Omental fat pad (tissue), 4 donors: ENCODE data around the gene ZBTB18. TPM values are rescaled to one million over a fixed set of nuclear protein-coding genes. Genes with fewer than 3 reads are reported as not detected.
"Not testable (repeated sequence)": the region's sequence is repeated elsewhere in the genome, so short reads cannot be mapped to it uniquely, and the experiment has no call there.

ENCODE experiments used
- ATAC-seq: fragments of 150-250 bp; one replicate; pipeline ENCODE4 v1.9.1; 2016; ENCODE audit warnings: mild to moderate bottlenecking, moderate library complexity; ENCODE audit not compliant: low FRiP score
- DNase-seq: peaks from one replicate; pipeline ENCODE4 v3.0.0-alpha.2; 2019; ENCODE audit warnings: low spot score
- total RNA-seq, 4 donors: library from RNA; depleted of rRNA; stranded (reverse); fragments of >200 nt; gene quantifications; one replicate each; pipeline ENCODE4 v1.1.0, GENCODE V29; 2016
- TF ChIP-seq, protein P1 (sequence below), 3 donors: fragments of 450-650 bp; IDR thresholded peaks; one replicate each; pipeline ENCODE4 v1.5.1; 2016 to 2017; ENCODE audit warnings: antibody characterized with exemption in 3 of 3, mild to moderate bottlenecking in 3 of 3, moderate library complexity in 2 of 3

Gene ZBTB18
- total RNA-seq, 4 donors from 2014 or later = 7.0 to 24.7 (median 10.6) TPM

DNA sequence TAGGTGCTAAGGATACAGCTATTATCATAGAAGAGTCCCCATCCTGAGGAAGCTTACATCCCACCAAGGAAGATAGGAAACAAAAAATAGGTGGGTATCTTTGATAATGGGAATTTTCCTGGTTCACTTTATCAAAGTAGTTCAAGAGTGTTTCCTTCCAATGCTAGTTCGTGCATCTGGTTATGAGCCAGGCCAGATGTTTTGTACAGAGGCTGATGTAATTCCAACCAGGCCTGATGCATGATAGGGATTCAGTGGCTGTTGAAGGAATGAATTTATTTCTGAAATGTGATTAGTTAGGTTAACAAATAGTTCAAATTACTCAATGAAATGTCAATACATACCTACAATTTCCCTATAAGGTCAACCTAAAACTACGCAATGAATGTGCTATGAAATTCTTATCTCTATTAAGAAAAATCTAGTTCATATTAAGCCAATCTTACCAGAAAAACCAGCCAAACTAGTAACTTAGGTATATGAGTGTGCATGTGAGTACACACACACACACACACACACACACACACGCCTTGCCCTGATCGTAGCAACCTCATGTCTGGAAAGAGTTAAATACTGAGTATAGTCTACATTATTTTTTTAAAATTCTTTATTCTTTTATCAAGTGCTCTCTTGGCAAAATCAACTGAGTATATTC, 9.5 kb upstream of the ZBTB18 start:
- TF ChIP-seq, protein P1, sequence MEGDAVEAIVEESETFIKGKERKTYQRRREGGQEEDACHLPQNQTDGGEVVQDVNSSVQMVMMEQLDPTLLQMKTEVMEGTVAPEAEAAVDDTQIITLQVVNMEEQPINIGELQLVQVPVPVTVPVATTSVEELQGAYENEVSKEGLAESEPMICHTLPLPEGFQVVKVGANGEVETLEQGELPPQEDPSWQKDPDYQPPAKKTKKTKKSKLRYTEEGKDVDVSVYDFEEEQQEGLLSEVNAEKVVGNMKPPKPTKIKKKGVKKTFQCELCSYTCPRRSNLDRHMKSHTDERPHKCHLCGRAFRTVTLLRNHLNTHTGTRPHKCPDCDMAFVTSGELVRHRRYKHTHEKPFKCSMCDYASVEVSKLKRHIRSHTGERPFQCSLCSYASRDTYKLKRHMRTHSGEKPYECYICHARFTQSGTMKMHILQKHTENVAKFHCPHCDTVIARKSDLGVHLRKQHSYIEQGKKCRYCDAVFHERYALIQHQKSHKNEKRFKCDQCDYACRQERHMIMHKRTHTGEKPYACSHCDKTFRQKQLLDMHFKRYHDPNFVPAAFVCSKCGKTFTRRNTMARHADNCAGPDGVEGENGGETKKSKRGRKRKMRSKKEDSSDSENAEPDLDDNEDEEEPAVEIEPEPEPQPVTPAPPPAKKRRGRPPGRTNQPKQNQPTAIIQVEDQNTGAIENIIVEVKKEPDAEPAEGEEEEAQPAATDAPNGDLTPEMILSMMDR (IDR thresholded peaks at IDR 0.05) = no peak
- ATAC-seq = no peak
- DNase-seq = no peak

DNA sequence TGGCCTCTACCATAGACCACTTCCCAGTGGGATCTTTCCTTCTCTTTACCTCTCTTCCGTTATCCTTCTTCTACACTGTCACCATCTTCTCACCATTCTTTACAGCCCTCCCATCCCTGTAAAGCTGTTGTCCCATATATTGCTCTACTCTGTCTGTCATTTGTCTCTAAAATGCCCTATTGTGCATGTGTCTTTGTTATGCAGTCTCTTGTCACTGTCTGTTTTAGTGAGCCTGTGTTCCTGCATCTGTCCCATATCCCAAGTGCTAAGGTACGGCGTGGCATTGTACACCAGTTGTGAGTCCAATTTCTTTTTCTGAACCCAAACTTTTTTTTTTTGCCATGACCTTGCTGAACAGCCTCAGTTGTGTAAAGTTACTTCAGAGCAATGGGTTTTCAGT, 8.8 kb upstream of the ZBTB18 start:
- DNase-seq = no peak
- TF ChIP-seq, protein P1 (IDR thresholded peaks at IDR 0.05) = no peak
- no peak for ATAC-seq

DNA sequence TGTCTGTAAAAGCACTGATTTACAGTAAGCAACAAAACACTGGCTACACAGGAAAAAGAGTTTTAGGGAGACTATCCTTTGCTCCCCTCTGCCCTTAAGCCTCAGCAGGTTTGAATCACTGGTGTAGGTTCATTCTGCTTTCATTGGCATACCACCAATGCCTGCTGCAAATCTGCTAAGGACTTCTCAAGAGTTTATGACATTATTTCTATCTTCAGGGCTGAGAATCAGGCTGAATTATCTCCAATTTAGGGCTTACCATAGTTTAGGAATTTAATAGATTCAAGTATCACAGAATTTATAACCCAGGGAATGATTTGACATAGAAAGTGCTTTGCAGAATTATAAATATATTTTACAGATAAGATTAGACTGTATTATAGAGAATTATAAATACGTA, 6.7 kb upstream of the ZBTB18 start:
- no peak for DNase-seq
- no peak for ATAC-seq
- TF ChIP-seq, protein P1 (IDR thresholded peaks at IDR 0.05) = no peak

DNA sequence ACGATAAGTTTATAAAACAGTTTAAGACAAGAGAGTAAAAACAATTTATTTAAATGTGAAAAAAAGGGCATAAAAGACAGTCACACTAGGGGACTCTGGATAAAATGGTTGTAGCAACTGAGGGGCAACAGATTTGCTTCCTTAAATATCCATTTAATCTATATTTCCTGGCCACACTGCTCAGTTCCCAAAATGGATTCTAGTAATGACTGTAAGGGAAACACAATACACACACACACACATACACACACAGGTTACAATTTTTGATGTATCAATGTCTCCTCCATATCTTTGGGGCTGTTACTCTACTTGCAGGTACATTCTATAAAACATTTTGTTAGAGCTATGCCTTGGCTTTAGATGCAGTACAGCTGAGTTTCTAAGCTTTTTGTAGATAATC, 4.8 kb upstream of the ZBTB18 start:
- DNase-seq, ATAC-seq: not testable (repeated sequence)

DNA sequence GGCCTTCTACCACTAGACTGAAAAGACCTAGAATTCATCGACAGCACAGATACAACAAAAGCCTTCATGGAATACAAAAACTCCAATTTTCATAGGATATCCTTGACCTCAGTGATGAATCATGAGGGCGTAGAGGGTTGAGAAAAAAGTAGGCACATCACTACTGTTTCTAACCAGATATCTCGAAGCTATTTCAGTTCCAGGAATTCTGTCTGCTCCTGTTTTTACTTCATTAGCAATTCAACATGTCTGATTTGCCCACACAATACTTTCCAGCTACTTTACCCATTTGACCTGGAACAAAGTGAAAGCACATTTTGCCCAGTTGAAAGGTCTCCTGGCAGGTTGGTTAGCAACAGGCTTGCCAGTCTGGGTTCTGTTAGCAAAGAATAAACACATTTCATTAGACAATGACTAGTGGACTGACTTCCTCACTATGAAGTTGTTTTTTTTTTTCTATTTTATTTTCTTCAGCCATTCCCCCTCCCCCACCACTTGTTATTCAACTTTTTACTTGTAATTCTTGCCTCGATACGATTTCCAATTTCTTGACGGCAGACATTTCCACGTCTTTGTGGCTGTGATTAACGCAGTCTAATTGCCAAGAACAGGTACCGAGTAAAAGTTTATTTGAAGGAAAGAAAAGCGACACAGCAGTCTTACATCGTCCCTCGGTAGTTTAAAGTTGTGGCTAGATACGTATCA, 4.0 kb upstream of the ZBTB18 start:
- no peak for ATAC-seq

DNA sequence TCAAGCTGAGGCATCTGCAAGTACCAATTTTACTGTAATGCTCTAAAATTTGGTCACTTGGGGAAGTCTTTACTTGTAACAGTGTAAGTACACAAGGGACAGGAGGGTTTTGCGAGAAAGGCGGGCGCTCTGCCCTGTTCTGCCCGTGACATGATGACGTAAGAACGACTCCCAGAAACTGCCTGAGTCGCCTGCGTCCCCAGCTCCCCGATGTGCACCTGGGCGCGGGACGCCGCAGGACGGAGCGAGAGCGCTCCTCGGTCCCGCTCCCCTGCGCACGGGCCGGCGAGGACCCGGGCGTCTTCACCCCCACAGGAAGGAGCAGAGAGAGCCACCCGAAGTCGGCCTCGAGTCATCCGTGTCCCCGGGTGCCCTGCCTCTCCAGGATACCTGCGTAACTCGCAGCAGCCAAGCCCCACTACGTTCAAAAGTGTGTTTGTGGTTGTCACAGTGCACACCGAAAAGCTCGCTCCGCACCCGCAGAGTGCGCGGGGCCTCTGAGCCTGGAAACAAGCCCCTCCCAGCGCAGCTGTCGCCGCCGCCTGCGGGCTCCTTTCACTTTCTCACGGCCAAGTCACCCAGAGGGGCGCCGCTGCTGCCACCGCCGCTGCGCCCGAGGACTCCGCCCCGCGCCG, 3.3 kb upstream of the ZBTB18 start:
- DNase-seq (no peak), ATAC-seq (peak; percentile 17)
- TF ChIP-seq, protein P1 (IDR thresholded peaks at IDR 0.05) = no peak

More for the DNA sequence above, 4.0 kb upstream of the ZBTB18 start:
- TF ChIP-seq, protein P1 (IDR thresholded peaks at IDR 0.05) = no peak
- DNase-seq = no peak

DNA sequence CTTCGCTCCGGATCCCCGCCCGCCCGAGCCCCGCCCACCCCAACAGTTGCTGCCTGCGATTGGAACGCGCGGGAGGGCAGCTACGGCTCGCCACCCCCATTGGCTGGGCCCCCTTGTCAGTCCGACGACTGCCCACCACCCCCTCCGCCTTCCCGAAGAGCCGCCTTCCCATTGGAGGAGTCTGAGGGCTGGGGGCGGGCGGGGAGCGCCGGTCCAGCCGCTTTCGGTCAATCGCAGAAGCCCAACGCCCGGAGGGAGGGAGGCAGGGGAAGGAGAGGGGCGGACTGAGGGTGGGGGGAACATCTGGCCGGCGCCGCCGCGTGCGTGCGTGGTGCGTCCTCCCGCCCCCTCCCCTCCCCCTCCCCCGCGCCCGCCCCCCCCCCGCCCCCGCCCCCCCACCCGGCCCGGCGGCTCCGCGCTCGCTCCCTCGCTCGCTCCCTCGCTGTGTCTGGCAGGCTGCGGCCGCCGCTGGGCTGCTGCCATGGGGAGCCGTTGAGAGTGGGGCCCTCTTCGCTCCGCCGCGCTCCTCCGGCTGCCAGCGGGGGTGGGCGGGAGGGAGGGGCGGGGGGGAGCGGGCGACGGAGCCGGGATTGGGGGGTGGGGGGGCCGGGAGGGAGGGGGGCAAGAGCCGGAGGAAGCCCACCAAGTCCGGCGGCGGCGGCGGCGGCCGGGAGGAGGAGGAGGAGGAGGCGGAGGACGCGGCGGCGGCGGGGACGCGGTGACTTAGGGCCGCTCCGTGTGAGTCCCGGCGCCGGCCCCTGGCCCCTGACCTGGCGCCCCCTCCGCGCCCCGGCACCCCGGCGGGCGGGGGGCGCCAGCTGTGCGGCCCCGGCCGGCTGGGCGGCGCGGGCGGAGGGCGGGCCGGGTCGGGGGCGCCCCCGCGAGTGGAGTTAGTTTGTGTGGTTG, 2.6 kb upstream of the ZBTB18 start:
- ATAC-seq = peak; percentile 98
- TF ChIP-seq, protein P1 (IDR thresholded peaks at IDR 0.05) = no peak

More for the DNA sequence above, 2.6 kb upstream of the ZBTB18 start:
- DNase-seq = peak; percentile 78
